HepG2 (cell line): ENCODE data around the gene RAB17. TPM values are rescaled to one million over a fixed set of nuclear protein-coding genes. Genes with fewer than 3 reads are reported as not detected.

ENCODE experiments used
- CBX5 ChIP-seq: sonication (generic); formaldehyde crosslinking; IDR thresholded peaks from 2 replicates; pipeline ENCODE4 v1.4.0; 2020; ENCODE audit warnings: missing genetic modification reagents, borderline replicate concordance
- GFI1 ChIP-seq: sonication (generic); formaldehyde crosslinking; IDR thresholded peaks from 2 replicates; pipeline ENCODE4 v1.5.0; 2020; ENCODE audit warnings: missing genetic modification reagents, mild to moderate bottlenecking, borderline replicate concordance
- GZF1 ChIP-seq: sonication (generic); formaldehyde crosslinking; IDR thresholded peaks from 2 replicates; pipeline ENCODE4 v1.5.1; 2020; ENCODE audit warnings: mild to moderate bottlenecking, missing genetic modification reagents
- MIER3 ChIP-seq: IDR thresholded peaks from 2 replicates; pipeline ENCODE4 v1.6.1; 2016; ENCODE audit warnings: missing compliant biosample characterization, borderline replicate concordance
- RFXANK ChIP-seq: IDR thresholded peaks from 2 replicates; pipeline ENCODE4 v1.6.1; 2016
- SIN3A ChIP-seq: IDR thresholded peaks from 2 replicates; pipeline ENCODE4 v1.6.1; 2011; ENCODE audit warnings: low read depth, mild to moderate bottlenecking, control low read depth, low read length, borderline replicate concordance
- SNAI1 ChIP-seq: sonication (generic); formaldehyde crosslinking; IDR thresholded peaks from 2 replicates; pipeline ENCODE4 v1.5.0; 2020; ENCODE audit warnings: mild to moderate bottlenecking, missing genetic modification reagents, borderline replicate concordance
- ZNF207 ChIP-seq: fragments of 450-650 bp; IDR thresholded peaks from 2 replicates; pipeline ENCODE4 v1.6.1; 2016; ENCODE audit warnings: antibody characterized with exemption, borderline replicate concordance
- ZNF317 ChIP-seq: sonication (generic); formaldehyde crosslinking; IDR thresholded peaks from 2 replicates; pipeline ENCODE4 v1.5.0; 2020; ENCODE audit warnings: mild to moderate bottlenecking, missing genetic modification reagents
- ZNF589 ChIP-seq: sonication (generic); formaldehyde crosslinking; conservative IDR thresholded peaks from 2 replicates; pipeline ENCODE4 v1.8.0; 2022; ENCODE audit warnings: mild to moderate bottlenecking, moderate library complexity, missing genetic modification reagents
- polyA plus RNA-seq, 8 experiments: library from polyadenylated mRNA; depleted of rRNA in 3 of 8; stranded (reverse) in 7 of 8; unstranded in 1 of 8; fragments of >200 nt; fragmentation: Illumina TruSeq in 4 of 8; extraction: Trizol in 4 of 8; gene quantifications; 2 replicates each; pipeline versions ENCODE4 v1.2.1 to v1.2.3, GENCODE V29; 2011 to 2016; ENCODE audit warnings: low read depth in 4 of 8, missing spikeins in 1 of 8, mixed read lengths in 1 of 8; ENCODE audit not compliant: insufficient read depth in 1 of 8
- total RNA-seq, 5 experiments: library from RNA; depleted of rRNA; stranded (reverse); fragments of >200 nt; fragmentation: Illumina TruSeq; extraction: Trizol; gene quantifications; 2 replicates each; pipeline ENCODE4 v1.2.3, GENCODE V29; 2016; ENCODE audit warnings: low read depth in 1 of 5
- TF ChIP-seq, protein P1 (sequence below): sonication (generic); formaldehyde crosslinking; IDR thresholded peaks from 2 replicates; pipeline ENCODE4 v1.5.1; 2020; ENCODE audit warnings: missing genetic modification reagents, mild to moderate bottlenecking, borderline replicate concordance
- TF ChIP-seq, protein P2 (sequence below): sonication (generic); formaldehyde crosslinking; IDR thresholded peaks from 2 replicates; pipeline ENCODE4 v1.5.1; 2020; ENCODE audit warnings: mild to moderate bottlenecking, missing genetic modification reagents, borderline replicate concordance
- TF ChIP-seq, protein P3 (sequence below): sonication (generic); formaldehyde crosslinking; IDR thresholded peaks from 2 replicates; pipeline ENCODE4 v1.5.0; 2020; ENCODE audit warnings: missing genetic modification reagents
- TF ChIP-seq, protein P4 (sequence below): sonication (generic); formaldehyde crosslinking; IDR thresholded peaks from 2 replicates; pipeline ENCODE4 v1.4.0; 2020; ENCODE audit warnings: mild to moderate bottlenecking, missing genetic modification reagents, borderline replicate concordance

Gene RAB17
- total and polyA plus RNA-seq, 2 of the 13 experiments (the other 11 are each of a cell fraction or from before 2014, with no cell fraction given) = 68.0 to 124 TPM

GRCh38 chr2:237590272-237591140 lies at the start of gene RAB17 (continued):
- TF ChIP-seq ZNF317 (CRISPR knock-in tag) (peak; percentile 85), GFI1 (CRISPR knock-in tag) (peak; percentile 94), ZNF207 (no peak), ZNF589 (CRISPR knock-in tag) (0 out of 2 replicates have a peak, but pooled peaks have one; percentile 74), RFXANK (CRISPR knock-in tag) (no peak), SNAI1 (CRISPR knock-in tag) (peak; percentile 92), MIER3 (CRISPR knock-in tag) (peak; percentile 93), SIN3A (peak; percentile 85; the same call in 1 of the 2 replicates), GZF1 (CRISPR knock-in tag) (peak; percentile 72; the same call in 1 of the 2 replicates), CBX5 (CRISPR knock-in tag) (peak; percentile 84; the same call in 1 of the 2 replicates)
- TF ChIP-seq, protein P1, sequence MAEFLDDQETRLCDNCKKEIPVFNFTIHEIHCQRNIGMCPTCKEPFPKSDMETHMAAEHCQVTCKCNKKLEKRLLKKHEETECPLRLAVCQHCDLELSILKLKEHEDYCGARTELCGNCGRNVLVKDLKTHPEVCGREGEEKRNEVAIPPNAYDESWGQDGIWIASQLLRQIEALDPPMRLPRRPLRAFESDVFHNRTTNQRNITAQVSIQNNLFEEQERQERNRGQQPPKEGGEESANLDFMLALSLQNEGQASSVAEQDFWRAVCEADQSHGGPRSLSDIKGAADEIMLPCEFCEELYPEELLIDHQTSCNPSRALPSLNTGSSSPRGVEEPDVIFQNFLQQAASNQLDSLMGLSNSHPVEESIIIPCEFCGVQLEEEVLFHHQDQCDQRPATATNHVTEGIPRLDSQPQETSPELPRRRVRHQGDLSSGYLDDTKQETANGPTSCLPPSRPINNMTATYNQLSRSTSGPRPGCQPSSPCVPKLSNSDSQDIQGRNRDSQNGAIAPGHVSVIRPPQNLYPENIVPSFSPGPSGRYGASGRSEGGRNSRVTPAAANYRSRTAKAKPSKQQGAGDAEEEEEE (CRISPR knock-in tag) = 0 out of 2 replicates have a peak, but pooled peaks have one; percentile 54
- TF ChIP-seq, protein P2, sequence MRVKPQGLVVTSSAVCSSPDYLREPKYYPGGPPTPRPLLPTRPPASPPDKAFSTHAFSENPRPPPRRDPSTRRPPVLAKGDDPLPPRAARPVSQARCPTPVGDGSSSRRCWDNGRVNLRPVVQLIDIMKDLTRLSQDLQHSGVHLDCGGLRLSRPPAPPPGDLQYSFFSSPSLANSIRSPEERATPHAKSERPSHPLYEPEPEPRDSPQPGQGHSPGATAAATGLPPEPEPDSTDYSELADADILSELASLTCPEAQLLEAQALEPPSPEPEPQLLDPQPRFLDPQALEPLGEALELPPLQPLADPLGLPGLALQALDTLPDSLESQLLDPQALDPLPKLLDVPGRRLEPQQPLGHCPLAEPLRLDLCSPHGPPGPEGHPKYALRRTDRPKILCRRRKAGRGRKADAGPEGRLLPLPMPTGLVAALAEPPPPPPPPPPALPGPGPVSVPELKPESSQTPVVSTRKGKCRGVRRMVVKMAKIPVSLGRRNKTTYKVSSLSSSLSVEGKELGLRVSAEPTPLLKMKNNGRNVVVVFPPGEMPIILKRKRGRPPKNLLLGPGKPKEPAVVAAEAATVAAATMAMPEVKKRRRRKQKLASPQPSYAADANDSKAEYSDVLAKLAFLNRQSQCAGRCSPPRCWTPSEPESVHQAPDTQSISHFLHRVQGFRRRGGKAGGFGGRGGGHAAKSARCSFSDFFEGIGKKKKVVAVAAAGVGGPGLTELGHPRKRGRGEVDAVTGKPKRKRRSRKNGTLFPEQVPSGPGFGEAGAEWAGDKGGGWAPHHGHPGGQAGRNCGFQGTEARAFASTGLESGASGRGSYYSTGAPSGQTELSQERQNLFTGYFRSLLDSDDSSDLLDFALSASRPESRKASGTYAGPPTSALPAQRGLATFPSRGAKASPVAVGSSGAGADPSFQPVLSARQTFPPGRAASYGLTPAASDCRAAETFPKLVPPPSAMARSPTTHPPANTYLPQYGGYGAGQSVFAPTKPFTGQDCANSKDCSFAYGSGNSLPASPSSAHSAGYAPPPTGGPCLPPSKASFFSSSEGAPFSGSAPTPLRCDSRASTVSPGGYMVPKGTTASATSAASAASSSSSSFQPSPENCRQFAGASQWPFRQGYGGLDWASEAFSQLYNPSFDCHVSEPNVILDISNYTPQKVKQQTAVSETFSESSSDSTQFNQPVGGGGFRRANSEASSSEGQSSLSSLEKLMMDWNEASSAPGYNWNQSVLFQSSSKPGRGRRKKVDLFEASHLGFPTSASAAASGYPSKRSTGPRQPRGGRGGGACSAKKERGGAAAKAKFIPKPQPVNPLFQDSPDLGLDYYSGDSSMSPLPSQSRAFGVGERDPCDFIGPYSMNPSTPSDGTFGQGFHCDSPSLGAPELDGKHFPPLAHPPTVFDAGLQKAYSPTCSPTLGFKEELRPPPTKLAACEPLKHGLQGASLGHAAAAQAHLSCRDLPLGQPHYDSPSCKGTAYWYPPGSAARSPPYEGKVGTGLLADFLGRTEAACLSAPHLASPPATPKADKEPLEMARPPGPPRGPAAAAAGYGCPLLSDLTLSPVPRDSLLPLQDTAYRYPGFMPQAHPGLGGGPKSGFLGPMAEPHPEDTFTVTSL (CRISPR knock-in tag) = peak; percentile 84; the same call in 1 of the 2 replicates
- TF ChIP-seq, protein P3, sequence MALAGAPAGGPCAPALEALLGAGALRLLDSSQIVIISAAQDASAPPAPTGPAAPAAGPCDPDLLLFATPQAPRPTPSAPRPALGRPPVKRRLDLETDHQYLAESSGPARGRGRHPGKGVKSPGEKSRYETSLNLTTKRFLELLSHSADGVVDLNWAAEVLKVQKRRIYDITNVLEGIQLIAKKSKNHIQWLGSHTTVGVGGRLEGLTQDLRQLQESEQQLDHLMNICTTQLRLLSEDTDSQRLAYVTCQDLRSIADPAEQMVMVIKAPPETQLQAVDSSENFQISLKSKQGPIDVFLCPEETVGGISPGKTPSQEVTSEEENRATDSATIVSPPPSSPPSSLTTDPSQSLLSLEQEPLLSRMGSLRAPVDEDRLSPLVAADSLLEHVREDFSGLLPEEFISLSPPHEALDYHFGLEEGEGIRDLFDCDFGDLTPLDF = no peak
- TF ChIP-seq, protein P4, sequence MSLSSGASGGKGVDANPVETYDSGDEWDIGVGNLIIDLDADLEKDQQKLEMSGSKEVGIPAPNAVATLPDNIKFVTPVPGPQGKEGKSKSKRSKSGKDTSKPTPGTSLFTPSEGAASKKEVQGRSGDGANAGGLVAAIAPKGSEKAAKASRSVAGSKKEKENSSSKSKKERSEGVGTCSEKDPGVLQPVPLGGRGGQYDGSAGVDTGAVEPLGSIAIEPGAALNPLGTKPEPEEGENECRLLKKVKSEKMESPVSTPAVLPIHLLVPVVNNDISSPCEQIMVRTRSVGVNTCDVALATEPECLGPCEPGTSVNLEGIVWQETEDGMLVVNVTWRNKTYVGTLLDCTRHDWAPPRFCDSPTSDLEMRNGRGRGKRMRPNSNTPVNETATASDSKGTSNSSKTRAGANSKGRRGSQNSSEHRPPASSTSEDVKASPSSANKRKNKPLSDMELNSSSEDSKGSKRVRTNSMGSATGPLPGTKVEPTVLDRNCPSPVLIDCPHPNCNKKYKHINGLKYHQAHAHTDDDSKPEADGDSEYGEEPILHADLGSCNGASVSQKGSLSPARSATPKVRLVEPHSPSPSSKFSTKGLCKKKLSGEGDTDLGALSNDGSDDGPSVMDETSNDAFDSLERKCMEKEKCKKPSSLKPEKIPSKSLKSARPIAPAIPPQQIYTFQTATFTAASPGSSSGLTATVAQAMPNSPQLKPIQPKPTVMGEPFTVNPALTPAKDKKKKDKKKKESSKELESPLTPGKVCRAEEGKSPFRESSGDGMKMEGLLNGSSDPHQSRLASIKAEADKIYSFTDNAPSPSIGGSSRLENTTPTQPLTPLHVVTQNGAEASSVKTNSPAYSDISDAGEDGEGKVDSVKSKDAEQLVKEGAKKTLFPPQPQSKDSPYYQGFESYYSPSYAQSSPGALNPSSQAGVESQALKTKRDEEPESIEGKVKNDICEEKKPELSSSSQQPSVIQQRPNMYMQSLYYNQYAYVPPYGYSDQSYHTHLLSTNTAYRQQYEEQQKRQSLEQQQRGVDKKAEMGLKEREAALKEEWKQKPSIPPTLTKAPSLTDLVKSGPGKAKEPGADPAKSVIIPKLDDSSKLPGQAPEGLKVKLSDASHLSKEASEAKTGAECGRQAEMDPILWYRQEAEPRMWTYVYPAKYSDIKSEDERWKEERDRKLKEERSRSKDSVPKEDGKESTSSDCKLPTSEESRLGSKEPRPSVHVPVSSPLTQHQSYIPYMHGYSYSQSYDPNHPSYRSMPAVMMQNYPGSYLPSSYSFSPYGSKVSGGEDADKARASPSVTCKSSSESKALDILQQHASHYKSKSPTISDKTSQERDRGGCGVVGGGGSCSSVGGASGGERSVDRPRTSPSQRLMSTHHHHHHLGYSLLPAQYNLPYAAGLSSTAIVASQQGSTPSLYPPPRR (CRISPR knock-in tag) = peak; percentile 93
